HFF-Myc (cell line): Measurements from ENCODE around the gene DLK1.

ENCODE experiments used
- DNase-seq: peaks from one replicate; pipeline ENCODE4 v3.0.0-alpha.2; 2011; ENCODE audit warnings: low read depth; ENCODE audit errors: extremely low read depth
- H3K4me3 ChIP-seq: replicated peaks from 2 replicates; pipeline ENCODE4 v1.5.1; 2011; ENCODE audit warnings: low read depth, mild to moderate bottlenecking, control low read depth, low read length
- TF ChIP-seq, protein P1 (sequence below): IDR thresholded peaks from 2 replicates; pipeline ENCODE4 v1.5.1; 2012; ENCODE audit warnings: mild to moderate bottlenecking, low read depth, low read length, control low read depth; ENCODE audit errors: missing control alignments

DLK1 gene

GRCh38 chr14:100787659-100788058, 61.0 kb downstream of the DLK1 start:
- H3K4me3 ChIP-seq: no peak overlapping the region
- TF ChIP-seq, protein P1, sequence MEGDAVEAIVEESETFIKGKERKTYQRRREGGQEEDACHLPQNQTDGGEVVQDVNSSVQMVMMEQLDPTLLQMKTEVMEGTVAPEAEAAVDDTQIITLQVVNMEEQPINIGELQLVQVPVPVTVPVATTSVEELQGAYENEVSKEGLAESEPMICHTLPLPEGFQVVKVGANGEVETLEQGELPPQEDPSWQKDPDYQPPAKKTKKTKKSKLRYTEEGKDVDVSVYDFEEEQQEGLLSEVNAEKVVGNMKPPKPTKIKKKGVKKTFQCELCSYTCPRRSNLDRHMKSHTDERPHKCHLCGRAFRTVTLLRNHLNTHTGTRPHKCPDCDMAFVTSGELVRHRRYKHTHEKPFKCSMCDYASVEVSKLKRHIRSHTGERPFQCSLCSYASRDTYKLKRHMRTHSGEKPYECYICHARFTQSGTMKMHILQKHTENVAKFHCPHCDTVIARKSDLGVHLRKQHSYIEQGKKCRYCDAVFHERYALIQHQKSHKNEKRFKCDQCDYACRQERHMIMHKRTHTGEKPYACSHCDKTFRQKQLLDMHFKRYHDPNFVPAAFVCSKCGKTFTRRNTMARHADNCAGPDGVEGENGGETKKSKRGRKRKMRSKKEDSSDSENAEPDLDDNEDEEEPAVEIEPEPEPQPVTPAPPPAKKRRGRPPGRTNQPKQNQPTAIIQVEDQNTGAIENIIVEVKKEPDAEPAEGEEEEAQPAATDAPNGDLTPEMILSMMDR: no peak
- DNase-seq: no peak
